Suprapubic skin (tissue), 4 donors: ENCODE results near the gene UVSSA. TPM values are rescaled to one million over a fixed set of nuclear protein-coding genes. Genes with fewer than 3 reads are reported as not detected.

Source experiments
- DNase-seq, 2 donors: peaks; one replicate each; pipeline ENCODE4 v3.0.0-alpha.2; 2019; ENCODE audit warnings: low spot score in 2 of 2
- H3K27ac ChIP-seq: fragments of 200-600 bp; sonication (generic); one replicate; pipeline ENCODE4 v1.5.1; 2019
- H3K27me3 ChIP-seq: fragments of 200-600 bp; sonication (generic); one replicate; pipeline ENCODE4 v1.5.1; 2019
- H3K36me3 ChIP-seq: fragments of 200-600 bp; sonication (generic); one replicate; pipeline ENCODE4 v1.5.1; 2019
- H3K4me1 ChIP-seq: fragments of 200-600 bp; sonication (generic); one replicate; pipeline ENCODE4 v1.5.1; 2019
- H3K4me3 ChIP-seq: fragments of 200-600 bp; sonication (generic); one replicate; pipeline ENCODE4 v1.5.1; 2019; ENCODE audit warnings: mild to moderate bottlenecking
- H3K9me3 ChIP-seq: fragments of 200-600 bp; sonication (generic); one replicate; pipeline ENCODE4 v1.5.1; 2019
- CTCF ChIP-seq, 2 donors: fragments of 200-600 bp in 1 of 2; fragments of 450-650 bp in 1 of 2; sonication (generic) in 1 of 2; IDR thresholded peaks; one replicate each; pipeline ENCODE4 v1.5.1; 2016 to 2019; ENCODE audit warnings: antibody characterized with exemption in 2 of 2, mild to moderate bottlenecking in 1 of 2, moderate library complexity in 1 of 2
- EP300 ChIP-seq: sonication (generic); formaldehyde crosslinking; IDR thresholded peaks from one replicate; pipeline ENCODE4 v1.6.1; 2017; ENCODE audit warnings: antibody characterized with exemption
- POLR2A ChIP-seq, 2 donors: fragments of 450-650 bp; IDR thresholded peaks; one replicate each; pipeline ENCODE4 v1.6.1; 2017; ENCODE audit warnings: antibody characterized with exemption in 2 of 2, mild to moderate bottlenecking in 2 of 2, moderate library complexity in 2 of 2
- POLR2AphosphoS5 ChIP-seq, 3 donors: sonication (generic); formaldehyde crosslinking; IDR thresholded peaks; one replicate each; pipeline ENCODE4 v1.6.1; 2017; ENCODE audit warnings: antibody characterized with exemption in 3 of 3
- WGBS: methylation state at CpG from one replicate; pipeline ENCODE4 v1.1.5; 2018; 5-methylcytosine and 5-hydroxymethylcytosine counted together
- total RNA-seq, 4 donors: library from RNA; depleted of rRNA; stranded (reverse); fragments of >200 nt; gene quantifications; one replicate each; pipeline ENCODE4 v1.1.0, GENCODE V29; 2016

The UVSSA gene
- total RNA-seq, 4 donors from 2014 or later: 16.2 to 107 (median 24.9) TPM

GRCh38 chr4:1312821-1313640 is 34.0 kb upstream of the UVSSA start:
- Histone ChIP-seq H3K27me3 (no peaks in the 10 kb centered on the region), H3K36me3 (peaks cover 60% of the 10 kb centered on the region), H3K27ac (no peak overlapping the region), H3K9me3 (no peaks in the 10 kb centered on the region), H3K4me3 (no peak overlapping the region), H3K4me1 (peaks cover 31% of the 10 kb centered on the region)
- DNase-seq: no peak
- TF ChIP-seq CTCF (IDR thresholded peaks at IDR 0.05): no peak
- no peak for TF ChIP-seq POLR2A (IDR thresholded peaks at IDR 0.05)
- no peak for TF ChIP-seq POLR2AphosphoS5 (IDR thresholded peaks at IDR 0.05)
- TF ChIP-seq EP300: no peak
- WGBS: 94% methylated on average over 20 of the region's 20 CpGs

DNA sequence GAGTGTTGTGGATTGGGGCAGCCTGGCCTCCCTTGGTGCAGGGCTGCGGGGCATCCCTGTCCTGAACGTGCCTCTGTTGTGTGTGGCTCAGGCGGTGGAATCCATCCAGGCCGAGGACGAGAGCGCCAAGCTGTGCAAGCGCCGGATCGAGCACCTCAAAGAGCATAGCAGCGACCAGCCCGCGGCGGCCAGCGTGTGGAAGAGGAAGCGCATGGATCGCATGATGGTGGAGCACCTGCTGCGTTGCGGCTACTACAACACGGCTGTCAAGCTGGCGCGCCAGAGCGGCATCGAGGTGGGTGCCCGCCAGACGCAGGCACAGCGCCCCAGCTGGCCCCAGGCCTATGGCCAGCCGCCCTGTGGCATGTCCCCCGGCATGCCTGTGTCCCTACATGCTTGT is 31.7 kb upstream of the UVSSA start:
- Histone ChIP-seq H3K9me3 (no peaks in the 10 kb centered on the region), H3K36me3 (peaks cover 82% of the 10 kb centered on the region), H3K27me3 (no peaks in the 10 kb centered on the region), H3K4me1 (peaks cover 9% of the 10 kb centered on the region), H3K27ac (no peak overlapping the region), H3K4me3 (no peak overlapping the region)
- WGBS: 97% methylated on average over 22 of the region's 28 CpGs
- DNase-seq: no peak
- TF ChIP-seq POLR2A (IDR thresholded peaks at IDR 0.05) (no peak), EP300 (no peak), CTCF (IDR thresholded peaks at IDR 0.05) (no peak), POLR2AphosphoS5 (IDR thresholded peaks at IDR 0.05) (no peak)

GRCh38 chr4:1315836-1316536 is 31.0 kb upstream of the UVSSA start:
- Histone ChIP-seq H3K36me3 (peaks cover 88% of the 10 kb centered on the region), H3K27me3 (no peaks in the 10 kb centered on the region), H3K4me3 (no peak overlapping the region), H3K27ac (no peak overlapping the region), H3K4me1 (peaks cover 2% of the 10 kb centered on the region), H3K9me3 (no peaks in the 10 kb centered on the region)
- WGBS: 89% methylated on average over 19 of the region's 27 CpGs
- TF ChIP-seq POLR2A (IDR thresholded peaks at IDR 0.05) (no peak), POLR2AphosphoS5 (IDR thresholded peaks at IDR 0.05) (no peak), EP300 (no peak), CTCF (IDR thresholded peaks at IDR 0.05) (no peak)
- no peak for DNase-seq

GRCh38 chr4:1316537-1317168 is 30.4 kb upstream of the UVSSA start:
- H3K36me3 ChIP-seq: peaks cover 92% of the 10 kb centered on the region
- H3K4me3 ChIP-seq: no peak overlapping the region

More at GRCh38 chr4:1316537-1317168, 30.4 kb upstream of the UVSSA start:
- H3K27me3 ChIP-seq: no peaks in the 10 kb centered on the region
- no peak for TF ChIP-seq POLR2A (IDR thresholded peaks at IDR 0.05)
- TF ChIP-seq POLR2AphosphoS5 (IDR thresholded peaks at IDR 0.05): no peak
- no peak for TF ChIP-seq CTCF (IDR thresholded peaks at IDR 0.05)
- no peak for TF ChIP-seq EP300
- WGBS: 81% methylated on average over 13 of the region's 16 CpGs
- DNase-seq: no peak
- H3K27ac ChIP-seq: no peak overlapping the region
- no peaks in the 10 kb centered on the region for H3K9me3 ChIP-seq
- no peaks in the 10 kb centered on the region for H3K4me1 ChIP-seq
